GF-D8 (cell line): ENCODE results near the gene KPNA1.

ENCODE experiments used
- DNase-seq: peaks from one replicate; lab custom pipeline; 2025; lab: John Stamatoyannopoulos, UW

KPNA1 gene

GRCh38 chr3:122415104-122415744 lies 99.5 kb downstream of the KPNA1 start:
- no peak for DNase-seq

- DNase-seq = no peak
Observed at GRCh38 chr3:122414391-122414790, 100.3 kb downstream of the KPNA1 start.

- no peak for DNase-seq
Observed at GRCh38 chr3:122410639-122411038, 104.1 kb downstream of the KPNA1 start.

- no peak for DNase-seq
Observed at GRCh38 chr3:122410111-122410510, 104.6 kb downstream of the KPNA1 start.

GRCh38 chr3:122409446-122409845 lies 105.3 kb downstream of the KPNA1 start:
- DNase-seq = peak; percentile 30

- DNase-seq = no peak
Observed at GRCh38 chr3:122407946-122408345, 106.8 kb downstream of the KPNA1 start.

- no peak for DNase-seq
Observed at GRCh38 chr3:122406198-122406597, 108.5 kb downstream of the KPNA1 start.

- no peak for DNase-seq
Observed at GRCh38 chr3:122405015-122405414, 109.7 kb downstream of the KPNA1 start.

- no peak for DNase-seq
Observed at GRCh38 chr3:122403489-122403888, 111.2 kb downstream of the KPNA1 start.

- DNase-seq = no peak
Observed at GRCh38 chr3:122398920-122399319, 115.8 kb downstream of the KPNA1 start.

GRCh38 chr3:122397201-122397600 lies 117.5 kb downstream of the KPNA1 start:
- no peak for DNase-seq

GRCh38 chr3:122396511-122396910 lies 118.2 kb downstream of the KPNA1 start:
- no peak for DNase-seq

- no peak for DNase-seq
Observed at GRCh38 chr3:122395582-122395981, 119.2 kb downstream of the KPNA1 start.

- DNase-seq = no peak
Observed at GRCh38 chr3:122394173-122394572, 120.6 kb downstream of the KPNA1 start.

- DNase-seq = peak; percentile 34
Observed at GRCh38 chr3:122392868-122393844, 121.6 kb downstream of the KPNA1 start.

GRCh38 chr3:122391681-122392446 lies 122.9 kb downstream of the KPNA1 start:
- no peak for DNase-seq

- DNase-seq = no peak
Observed at GRCh38 chr3:122390665-122391064, 124.1 kb downstream of the KPNA1 start.

GRCh38 chr3:122389892-122390291 lies 124.8 kb downstream of the KPNA1 start:
- DNase-seq = no peak

- DNase-seq = no peak
Observed at GRCh38 chr3:122389197-122389596, 125.5 kb downstream of the KPNA1 start.

- no peak for DNase-seq
Observed at GRCh38 chr3:122387709-122388108, 127.0 kb downstream of the KPNA1 start.

GRCh38 chr3:122383771-122384697 lies 130.7 kb downstream of the KPNA1 start, which contains the start of gene FAM162A:
TSS of gene FAM162A (plus strand) at chr3:122384182. CDS start at chr3:122384266, 84 bp downstream.
- peak; percentile 82 for DNase-seq
